HL-60 (cell line): Measurements from ENCODE around the gene IKZF5.

Source experiments
- DNase-seq, 2 experiments: peaks; one replicate each; pipeline ENCODE4 v3.0.0-alpha.2; 2010 to 2020; ENCODE audit warnings: low read depth in 1 of 2, low spot score in 1 of 2
- H3K27ac ChIP-seq: fragments of 250-450 bp; sonication (Bioruptor Pico); replicated peaks from 2 replicates; pipeline ENCODE4 v1.5.1; 2020; ENCODE audit warnings: mild to moderate bottlenecking, moderate library complexity
- H3K27me3 ChIP-seq: fragments of 250-450 bp; sonication (Bioruptor Pico); 2 replicates; pipeline ENCODE4 v1.5.1; 2021; ENCODE audit warnings: mild to moderate bottlenecking, moderate library complexity; ENCODE audit not compliant: insufficient read depth, poor library complexity, severe bottlenecking
- H3K4me3 ChIP-seq: replicated peaks from 2 replicates; pipeline ENCODE4 v1.5.1; 2011; ENCODE audit warnings: mild to moderate bottlenecking, control low read depth, low read length; ENCODE audit not compliant: insufficient read depth
- CTCF ChIP-seq: IDR thresholded peaks from one replicate; pipeline ENCODE4 v1.5.1; 2011; ENCODE audit warnings: low read length, control low read depth, inconsistent platforms; ENCODE audit not compliant: insufficient read depth
- GABPA ChIP-seq: IDR thresholded peaks from 2 replicates; pipeline ENCODE4 v1.6.1; 2012; ENCODE audit warnings: low read depth
- POLR2AphosphoS5 ChIP-seq: IDR thresholded peaks from 2 replicates; pipeline ENCODE4 v1.6.1; 2012; ENCODE audit warnings: low read depth
- REST ChIP-seq: IDR thresholded peaks from 2 replicates; pipeline ENCODE4 v1.6.1; 2012; ENCODE audit warnings: low read depth; ENCODE audit not compliant: insufficient replicate concordance
- SPI1 ChIP-seq: IDR thresholded peaks from 2 replicates; pipeline ENCODE4 v1.6.1; 2012; ENCODE audit warnings: low read depth, mild to moderate bottlenecking, borderline replicate concordance

Gene IKZF5

GRCh38 chr10:122993797-122994336 lies 14.7 kb downstream of the IKZF5 start:
- TF ChIP-seq SPI1, result no peak
- no peak for TF ChIP-seq CTCF
- TF ChIP-seq POLR2AphosphoS5, result no peak
- TF ChIP-seq GABPA, result no peak
- TF ChIP-seq REST, result no peak
- H3K27ac ChIP-seq, result no peak overlapping the region
- no peaks in the 10 kb centered on the region for H3K27me3 ChIP-seq
- no peak for DNase-seq
- no peak overlapping the region for H3K4me3 ChIP-seq

- H3K4me3 ChIP-seq, result no peak overlapping the region
- no peak for DNase-seq
- no peaks in the 10 kb centered on the region for H3K27me3 ChIP-seq
- TF ChIP-seq GABPA, result no peak
- TF ChIP-seq REST, result no peak
- no peak for TF ChIP-seq POLR2AphosphoS5
- no peak for TF ChIP-seq CTCF
- no peak for TF ChIP-seq SPI1
- H3K27ac ChIP-seq, result no peak overlapping the region
Observed at GRCh38 chr10:122992031-122992585, 16.5 kb downstream of the IKZF5 start.

GRCh38 chr10:122990278-122990677 lies 18.3 kb downstream of the IKZF5 start:
- TF ChIP-seq POLR2AphosphoS5, result no peak
- no peak for TF ChIP-seq GABPA
- TF ChIP-seq SPI1, result no peak
- Histone ChIP-seq H3K27ac (no peak overlapping the region), H3K4me3 (no peak overlapping the region), H3K27me3 (no peaks in the 10 kb centered on the region)
- DNase-seq, result no peak

- no peak overlapping the region for H3K4me3 ChIP-seq
- TF ChIP-seq REST, result no peak
- TF ChIP-seq CTCF, result no peak
- TF ChIP-seq POLR2AphosphoS5, result no peak
- TF ChIP-seq SPI1, result no peak
- TF ChIP-seq GABPA, result no peak
- H3K27ac ChIP-seq, result no peak overlapping the region
- H3K27me3 ChIP-seq, result no peaks in the 10 kb centered on the region
- DNase-seq, result no peak
Observed at GRCh38 chr10:122988501-122988900, 20.1 kb downstream of the IKZF5 start.
